Kasumi-1 (cell line): ENCODE data around the gene MBD3L2.
"Not testable (repeated sequence)": the region's sequence is repeated elsewhere in the genome, so short reads cannot be mapped to it uniquely, and the experiment has no call there.

Source experiments
- DNase-seq, 2 experiments: peaks; one replicate each; lab custom pipeline; 2025; lab: John Stamatoyannopoulos, UW

MBD3L2 gene

DNA sequence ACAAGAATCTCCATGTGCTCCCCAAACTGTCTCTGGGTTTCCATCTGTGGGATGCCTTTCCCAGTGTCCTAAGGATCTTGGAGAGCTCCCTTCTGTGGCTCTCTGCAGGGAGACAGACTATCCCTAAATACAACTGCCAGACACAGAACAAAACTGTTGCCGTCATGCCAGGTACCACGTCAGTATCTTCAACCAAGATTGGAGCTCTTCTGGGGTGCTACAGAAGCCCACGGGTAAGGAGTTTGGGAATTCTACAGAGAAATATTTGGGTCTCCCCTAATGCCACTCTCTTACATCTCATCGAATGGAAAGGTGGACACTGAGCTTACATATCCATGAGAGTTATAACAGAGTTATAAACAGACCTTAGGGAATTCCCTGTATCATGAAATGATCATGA is 14.2 kb downstream of the MBD3L2 start:
- no peak for DNase-seq

DNA sequence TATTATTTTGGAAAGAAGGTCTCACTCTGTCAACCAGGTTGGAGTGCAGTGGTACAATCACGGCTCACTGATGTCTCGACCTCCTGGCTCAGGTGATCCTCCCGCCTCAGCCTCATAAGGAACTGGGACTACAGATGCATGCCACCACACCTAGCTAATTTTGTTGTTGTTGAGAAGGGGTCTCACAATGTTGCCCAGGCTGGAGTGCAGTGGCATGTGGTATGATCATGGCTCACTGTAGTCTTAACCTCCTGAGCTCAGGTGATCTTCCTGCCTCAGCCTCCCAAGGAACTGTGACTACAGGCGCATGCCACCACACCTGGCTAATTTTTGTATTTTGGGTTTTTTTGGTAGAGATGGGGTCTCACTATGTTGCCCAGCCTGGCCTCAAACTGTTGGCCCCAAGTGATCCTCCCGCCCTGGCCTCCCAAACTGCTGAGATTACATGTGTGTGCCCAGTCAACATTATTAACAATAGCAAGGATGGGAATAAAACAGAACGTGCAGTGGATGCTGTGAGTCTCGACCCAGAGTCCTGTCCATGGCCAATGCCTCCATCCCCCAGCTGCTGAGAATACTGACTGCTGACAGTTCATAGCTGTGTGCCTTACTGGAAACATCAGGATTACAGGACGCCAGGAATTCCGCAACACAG is 14.8 kb downstream of the MBD3L2 start:
- no peak for DNase-seq

DNA sequence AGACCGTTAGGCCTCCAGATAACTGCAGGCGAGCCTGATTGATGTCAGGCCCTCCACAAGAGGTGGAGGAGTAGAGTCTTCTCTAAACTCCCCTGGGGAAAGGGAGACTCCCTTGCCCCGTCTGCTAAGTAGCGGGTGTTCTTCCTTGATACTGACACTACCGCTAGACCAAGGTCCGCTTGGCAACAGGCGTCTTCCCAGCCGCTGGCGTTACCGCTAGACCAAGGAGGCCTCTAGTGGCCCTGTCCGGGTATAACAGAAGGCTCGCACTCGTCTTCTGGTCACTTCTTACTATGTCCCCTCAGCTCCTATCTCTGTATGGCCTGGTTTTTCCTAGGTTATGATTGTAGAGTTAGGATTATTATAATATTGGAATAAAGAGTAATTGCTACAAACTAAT is 18.0 kb downstream of the MBD3L2 start:
- not testable (repeated sequence) for DNase-seq

DNA sequence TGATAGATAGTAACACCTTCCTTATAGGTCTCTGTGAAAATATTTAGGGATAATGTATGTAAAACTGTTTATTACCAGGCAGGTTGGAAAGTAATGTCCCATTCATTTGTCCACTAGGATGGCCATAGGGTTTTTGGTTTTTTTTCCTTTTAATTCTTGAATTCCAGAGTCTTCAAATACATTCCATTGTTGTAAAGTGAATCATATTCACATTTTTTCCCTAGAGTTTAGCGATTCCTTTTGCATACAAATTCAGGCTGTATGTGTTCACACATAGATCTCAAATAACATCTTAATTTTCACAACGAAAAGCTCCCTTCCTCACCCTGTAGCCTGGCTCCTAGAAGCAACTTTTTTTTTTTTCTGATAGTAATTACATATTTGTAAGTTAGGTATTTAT is 18.6 kb downstream of the MBD3L2 start:
- no peak for DNase-seq

DNA sequence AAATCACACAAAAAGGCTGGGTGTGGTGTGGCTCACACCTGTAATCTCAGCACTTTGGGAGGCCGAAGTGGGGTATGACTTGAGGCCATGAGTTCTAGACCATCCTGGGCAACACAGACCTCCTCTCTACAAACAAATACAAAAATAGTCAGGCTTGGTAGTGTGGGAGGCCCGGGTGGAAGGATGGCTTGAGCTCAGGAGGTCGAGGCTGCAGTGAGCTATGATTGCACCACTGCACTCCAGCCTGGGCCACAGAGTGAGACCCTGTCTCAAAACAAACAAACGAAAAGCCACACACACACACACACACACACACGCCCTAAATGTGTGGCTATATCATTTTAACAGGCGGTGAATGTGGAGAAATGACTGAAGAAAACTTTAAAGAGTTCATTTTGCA is 19.5 kb downstream of the MBD3L2 start:
- no peak for DNase-seq

DNA sequence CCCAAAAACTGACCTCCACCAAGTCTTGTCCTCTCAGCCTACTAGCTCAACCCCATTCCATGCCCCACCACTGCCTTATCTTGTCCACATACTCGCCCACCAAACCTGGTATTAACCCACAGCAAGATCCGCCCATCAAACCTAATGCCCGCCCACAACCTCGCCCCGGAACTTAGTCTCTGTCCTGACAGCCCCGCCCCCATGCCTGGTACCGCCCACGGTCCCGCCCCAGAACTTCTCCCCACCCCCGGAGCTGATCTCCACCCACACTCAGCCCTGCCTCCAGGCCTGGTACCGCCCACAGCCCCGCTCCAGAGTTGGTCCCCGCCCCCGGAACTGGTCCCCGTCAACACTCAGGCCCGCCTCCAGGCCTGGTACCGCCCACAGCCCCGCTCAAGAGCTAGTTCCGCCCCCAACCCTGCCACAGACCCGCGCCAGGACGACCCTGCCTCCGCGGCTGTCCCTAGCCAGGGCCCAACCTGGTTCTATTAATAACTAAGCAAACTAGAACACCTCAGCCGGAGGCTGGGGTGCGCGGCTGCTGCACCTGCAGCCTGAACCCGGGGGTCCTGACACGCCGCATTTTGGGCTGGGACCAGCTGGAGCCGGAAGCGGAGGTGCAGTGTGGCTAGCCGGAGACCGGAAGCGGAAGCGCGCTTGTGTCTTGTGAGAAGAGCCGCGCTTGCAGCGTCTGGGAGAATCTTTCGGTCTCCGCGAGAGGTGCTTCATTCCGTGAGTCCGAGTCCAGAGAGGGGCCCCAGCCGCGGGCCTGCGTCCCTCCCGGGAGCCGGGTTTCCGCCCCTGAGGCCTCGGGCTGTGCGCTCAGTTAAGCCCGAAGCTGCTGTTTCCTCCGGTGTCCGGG is 20.2 kb downstream of the MBD3L2 start, which contains the start of gene ZNF557:
TSS of gene ZNF557 (plus strand) at position 662 of the 862 bp plus-strand sequence. CDS start 5,372 bp downstream, outside the sequence.
- peak; percentile 94 to 96 for DNase-seq

DNA sequence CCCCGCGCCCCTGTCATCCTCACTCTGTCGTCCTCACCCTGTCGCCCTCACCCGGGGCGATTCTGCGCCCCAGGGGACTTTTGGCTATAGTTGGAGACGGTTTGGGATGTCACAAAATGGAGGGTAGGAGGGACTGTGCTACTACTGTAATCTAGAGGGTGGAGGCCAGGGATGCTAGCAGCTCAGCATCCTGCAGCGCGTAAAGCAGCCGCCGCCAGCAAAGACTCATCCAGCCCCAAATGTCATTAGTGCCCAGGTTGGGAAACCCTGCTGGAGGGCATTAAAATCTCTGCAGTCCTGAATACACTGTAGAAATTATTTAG is 20.7 kb downstream of the MBD3L2 start:
- DNase-seq, result peak in 1 of 2 experiments; percentile 61

DNA sequence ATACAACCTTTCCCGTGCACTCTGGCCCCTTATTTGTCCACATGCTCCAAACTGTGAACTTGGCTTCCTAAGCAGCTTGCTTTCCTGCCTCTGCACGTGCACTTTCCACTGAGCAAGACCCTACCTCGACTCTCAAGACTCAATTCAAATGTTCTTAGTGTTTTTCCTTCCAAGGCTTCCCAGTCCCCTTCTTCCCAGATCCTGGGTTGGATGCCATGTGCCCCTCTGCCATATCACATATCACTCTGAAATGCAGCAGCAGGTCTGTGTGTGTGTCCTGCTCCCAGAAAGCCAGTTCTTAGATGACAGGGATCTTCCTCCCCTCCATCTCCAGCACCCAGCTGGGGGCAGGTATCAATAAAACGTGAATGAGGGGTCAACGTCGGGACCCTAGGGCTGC is 23.4 kb downstream of the MBD3L2 start:
- DNase-seq, result no peak

DNA sequence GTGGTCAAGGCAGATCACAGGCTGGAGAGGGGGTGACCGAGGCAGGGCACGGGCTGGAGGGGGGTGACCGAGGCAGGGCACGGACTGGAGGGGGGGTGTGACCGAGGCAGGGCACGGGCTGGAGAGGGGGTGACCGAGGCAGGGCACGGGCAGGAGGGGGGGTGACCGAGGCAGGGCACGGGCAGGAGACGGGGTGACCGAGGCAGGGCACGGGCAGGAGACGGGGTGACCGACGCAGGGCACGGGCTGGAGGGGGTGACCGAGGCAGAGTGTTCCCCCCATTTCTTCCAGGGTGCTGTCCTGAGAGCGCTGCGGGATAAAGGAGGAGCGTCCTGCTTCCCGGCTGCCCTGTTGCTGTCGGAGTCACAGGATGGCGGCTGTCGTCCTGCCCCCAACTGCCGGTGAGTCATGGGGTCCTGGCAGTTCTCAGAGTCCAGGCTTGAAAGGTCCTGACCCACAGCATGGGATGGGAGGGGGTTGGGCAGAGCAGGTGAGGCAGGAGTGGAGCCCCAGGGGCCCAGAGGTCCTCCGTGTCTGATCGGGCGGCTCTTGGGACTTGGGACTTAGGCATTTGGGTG is 25.7 kb downstream of the MBD3L2 start:
- DNase-seq, result no peak

DNA sequence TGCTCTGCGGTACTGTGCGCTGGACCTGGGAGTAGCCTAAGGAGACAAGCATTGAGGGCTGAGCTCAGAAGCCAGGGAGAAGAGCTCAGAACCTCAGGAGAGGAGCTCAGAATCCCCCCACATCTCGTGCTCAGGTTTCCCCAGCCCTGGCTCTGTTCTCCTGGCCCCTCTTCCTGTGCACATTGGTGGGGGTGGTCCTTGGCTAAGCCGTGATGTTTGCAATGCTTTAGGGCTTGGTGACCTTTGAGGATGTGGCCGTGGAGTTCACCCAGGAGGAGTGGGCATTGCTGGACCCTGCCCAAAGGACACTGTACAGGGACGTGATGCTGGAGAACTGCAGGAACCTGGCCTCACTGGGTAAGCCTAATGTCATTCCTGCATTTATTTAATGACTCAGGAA is 27.0 kb downstream of the MBD3L2 start:
- no peak for DNase-seq

DNA sequence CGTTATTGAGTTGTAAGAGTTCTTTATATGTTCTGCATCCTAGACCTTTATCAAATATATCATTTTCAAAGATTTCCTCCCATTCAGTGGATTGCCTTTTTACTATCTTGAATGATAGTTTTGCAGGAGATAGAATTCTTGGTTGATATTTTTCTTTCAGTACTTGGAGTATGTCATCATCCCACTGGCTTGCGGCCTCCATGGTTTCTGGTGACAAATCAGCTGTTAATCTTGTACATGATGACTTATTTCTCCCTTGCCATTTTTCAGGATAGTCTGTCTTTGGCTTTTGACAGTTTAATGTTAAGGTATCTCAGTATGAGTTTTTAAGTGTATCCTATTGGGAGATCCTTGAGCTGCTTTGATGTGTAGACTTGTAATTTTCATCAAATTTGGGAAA is 28.9 kb downstream of the MBD3L2 start:
- no peak for DNase-seq

DNA sequence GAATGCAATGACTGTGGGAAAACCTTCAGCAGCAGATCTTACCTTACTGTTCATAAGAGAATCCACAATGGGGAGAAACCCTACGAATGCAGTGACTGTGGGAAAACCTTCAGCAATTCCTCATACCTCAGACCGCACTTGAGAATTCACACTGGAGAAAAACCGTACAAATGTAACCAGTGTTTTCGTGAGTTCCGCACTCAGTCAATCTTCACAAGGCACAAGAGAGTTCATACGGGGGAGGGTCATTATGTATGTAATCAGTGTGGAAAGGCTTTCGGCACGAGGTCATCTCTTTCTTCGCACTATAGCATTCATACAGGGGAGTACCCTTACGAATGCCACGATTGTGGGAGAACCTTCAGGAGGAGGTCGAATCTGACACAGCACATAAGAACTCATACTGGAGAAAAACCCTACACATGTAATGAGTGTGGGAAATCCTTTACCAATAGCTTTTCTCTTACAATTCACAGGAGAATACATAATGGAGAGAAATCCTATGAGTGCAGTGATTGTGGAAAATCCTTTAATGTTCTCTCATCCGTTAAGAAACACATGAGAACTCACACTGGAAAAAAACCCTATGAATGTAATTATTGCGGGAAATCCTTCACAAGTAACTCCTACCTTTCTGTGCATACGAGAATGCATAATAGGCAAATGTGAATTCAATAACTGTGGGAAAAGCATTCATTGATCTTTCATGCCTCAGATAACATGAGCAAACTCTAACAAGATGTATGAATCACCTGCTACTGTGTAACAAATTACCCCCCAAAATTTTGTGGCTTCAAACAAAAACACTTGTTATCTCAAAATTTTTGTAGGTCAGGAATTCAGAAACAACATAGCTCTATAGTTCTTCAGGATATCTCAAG is 34.2 kb downstream of the MBD3L2 start:
- DNase-seq, result no peak

DNA sequence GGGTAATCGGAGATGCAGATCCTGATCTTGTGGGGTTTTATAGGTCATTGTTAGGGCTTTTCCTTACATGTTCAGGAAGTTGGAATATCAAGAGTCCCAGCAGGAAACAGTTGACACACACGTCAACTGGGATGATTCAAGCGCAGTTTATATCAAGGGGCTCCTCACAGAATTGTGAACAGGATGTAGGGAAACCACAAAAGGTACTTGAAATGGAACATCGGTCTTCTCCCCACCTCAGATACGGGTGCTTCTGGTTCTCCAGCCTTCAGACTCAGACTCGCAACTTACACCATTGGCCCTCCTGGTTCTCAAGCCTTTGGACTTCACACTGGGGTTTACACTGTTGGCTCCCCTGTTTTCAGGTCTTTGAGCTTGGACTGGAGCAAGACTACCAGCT is 39.9 kb downstream of the MBD3L2 start:
- DNase-seq, result no peak

DNA sequence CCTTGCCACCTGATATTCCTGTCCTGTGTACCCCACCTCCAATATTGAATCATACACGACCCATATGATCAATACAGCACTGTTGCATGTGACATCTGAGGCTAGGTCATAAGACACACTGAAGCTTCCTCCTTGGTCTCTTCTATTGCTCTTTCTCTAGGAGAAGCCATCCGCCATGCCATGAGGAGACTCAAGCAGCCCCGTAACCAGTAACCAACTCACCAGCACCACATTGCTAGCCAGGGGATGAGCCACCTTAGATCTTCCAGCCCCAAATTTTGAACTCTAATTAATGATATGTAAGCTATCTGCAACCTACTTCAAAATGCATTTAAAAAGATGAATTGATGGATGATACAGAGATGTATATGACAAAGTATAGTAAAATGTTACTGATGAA is 49.0 kb downstream of the MBD3L2 start:
- DNase-seq, result no peak

DNA sequence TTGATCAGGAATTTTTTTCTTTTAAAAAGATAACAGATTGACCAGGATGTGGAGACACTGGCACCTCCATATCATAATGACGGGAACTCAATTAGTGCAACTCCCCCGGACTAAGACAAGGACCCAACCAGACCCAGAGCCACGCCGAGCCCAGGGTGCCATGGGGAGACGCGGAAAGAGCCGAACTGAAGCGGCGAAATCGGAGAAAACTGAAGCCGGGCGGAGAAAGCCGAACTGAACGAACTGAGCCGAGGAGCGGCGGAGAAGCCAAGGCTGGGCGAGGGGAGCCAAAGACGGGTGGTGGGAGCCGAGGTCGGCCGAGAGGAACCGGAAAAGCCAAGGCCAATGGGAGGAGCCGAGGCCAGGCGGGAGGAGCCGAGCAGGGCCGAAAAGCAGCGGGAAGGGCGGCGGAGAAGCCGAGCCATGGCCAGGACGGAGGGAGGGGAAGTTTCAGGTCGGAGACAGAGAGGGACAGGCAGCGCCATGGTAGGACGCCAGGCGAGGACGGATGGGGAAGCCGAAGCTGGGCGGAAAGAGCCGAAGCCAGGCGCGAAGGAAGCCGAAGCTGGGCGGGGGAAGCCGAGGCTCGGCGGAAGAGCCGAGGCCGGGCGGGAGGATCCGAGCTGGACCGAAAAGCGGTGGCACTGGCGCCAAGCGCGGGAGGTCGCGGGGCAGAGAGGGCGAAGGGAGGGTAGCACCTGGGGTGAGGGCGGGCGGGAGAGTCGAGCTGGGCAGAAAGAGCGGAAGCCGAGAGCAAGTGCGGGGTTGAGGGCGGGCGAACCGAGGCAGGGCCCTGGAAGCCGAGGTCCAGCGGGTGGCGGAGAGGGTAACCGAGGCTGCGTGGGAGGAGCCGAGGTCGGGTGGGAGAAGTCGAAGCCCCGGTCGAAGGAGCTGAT is 49.8 kb downstream of the MBD3L2 start:
- peak; percentile 97 to 99 for DNase-seq

DNA sequence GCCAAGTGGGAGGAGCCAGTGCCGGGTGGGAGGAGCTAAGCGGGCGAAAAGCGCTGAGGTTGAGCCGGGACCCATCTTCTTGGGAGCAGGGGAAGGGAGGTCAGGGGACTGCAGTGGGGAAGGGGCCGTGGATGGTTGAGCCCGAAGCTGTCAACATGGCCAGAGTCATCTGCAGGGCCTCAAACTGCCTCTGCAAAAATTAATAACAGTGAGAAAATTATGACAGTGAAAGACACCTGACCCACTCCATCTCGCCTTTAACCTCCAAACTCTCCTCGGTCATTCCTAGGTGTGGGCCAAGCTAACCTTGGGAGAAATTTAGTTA is 50.4 kb downstream of the MBD3L2 start:
- no peak for DNase-seq
